GM21526 (cell line): ENCODE measurements around the gene SNRNP27.

Experiments
- ATAC-seq: cut with Tn5 transposase; IDR thresholded peaks from one replicate; pipeline ENCODE4 v1.9.1; 2021; ENCODE audit warnings: moderate library complexity; ENCODE audit not compliant: unreplicated experiment, low FRiP score

SNRNP27 gene

DNA sequence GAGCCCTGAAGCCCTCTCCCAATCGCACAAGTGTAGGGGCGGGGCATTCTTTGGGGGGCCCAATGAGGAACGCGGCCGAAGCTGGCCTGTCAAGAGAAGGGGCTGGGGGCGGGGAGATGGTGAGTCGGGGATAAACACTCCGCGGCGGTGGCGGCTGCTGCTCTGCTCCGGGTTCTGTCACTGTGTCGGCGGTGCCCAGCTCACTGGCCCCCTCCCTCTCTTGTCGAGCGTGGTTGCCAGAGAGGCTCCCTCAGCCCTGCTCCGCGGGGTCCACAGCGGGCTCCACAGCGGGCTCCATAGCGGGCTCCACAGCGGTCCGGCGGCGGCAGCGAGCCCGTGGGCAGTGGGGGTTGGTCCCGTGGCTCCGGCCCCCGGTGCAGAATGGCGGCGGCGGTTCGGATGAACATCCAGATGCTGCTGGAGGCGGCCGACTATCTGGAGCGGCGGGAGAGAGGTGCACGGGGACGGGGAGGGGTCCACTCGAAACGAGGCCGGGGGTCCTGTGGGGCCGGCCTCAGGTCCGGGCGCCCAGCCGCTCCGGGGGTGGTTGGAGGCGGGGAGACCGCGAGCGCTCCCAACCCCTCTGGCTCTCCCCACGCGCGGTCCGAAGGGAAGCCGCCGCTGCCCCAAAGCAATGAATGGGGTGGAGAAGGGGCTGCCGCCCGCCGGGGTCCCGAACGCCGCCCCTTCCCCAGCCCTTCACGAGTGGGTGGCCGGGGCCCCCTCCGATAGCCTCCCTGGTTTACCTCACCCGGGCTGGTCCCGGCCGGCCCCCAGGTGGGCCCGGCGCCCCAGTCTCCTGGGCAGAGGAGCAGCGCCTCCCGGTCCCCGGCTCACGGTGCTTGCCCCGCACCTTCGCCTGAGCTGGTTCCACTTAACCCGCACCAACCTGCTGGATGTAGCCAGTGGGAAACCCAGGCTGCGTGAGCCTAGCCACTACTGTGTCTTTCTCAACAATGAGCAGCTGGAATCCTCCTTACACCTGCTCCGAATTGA is 21.5 kb downstream of the SNRNP27 start, which contains the start of gene MXD1:
Gene MXD1, plus strand, starts transcription at position 160 of the 996 bp plus-strand sequence. Its CDS starts 222 bp downstream, at position 382.
- ATAC-seq = peak; percentile 1

DNA sequence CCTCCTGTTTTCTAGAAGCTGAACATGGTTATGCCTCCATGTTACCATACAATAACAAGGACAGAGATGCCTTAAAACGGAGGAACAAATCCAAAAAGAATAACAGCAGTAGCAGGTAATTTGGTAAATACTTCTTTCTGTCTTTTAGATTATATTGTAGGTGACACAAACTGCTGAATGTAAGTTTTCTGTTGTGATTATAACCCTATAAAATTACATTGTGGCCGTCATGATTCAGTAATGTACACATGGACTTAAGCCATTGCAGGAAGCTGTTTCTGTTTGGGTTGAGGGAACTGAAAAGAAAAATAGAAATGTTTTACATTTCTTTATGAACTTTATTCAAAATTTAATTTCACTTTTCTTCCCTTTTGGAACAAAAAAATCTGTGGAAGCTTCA is 22.4 kb downstream of the SNRNP27 start:
- ATAC-seq = no peak

DNA sequence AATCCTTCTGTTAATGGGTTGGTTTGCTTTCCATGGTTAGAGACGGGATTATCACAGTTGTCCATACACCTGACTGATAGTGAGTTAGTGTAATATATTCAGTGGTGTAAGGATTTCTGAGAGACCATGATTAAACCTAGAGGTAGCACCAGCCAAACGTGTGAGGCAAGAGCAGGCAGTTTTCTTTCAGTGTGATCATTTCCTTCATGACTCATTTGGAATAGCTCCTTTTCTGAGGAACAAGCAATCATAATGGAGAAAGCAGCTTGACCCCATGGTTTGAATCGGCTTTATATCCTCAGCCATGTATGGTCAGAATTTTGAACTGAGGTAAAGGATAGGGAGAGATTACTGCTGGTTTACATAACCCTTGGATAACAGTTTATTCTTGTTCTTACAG is 24.1 kb downstream of the SNRNP27 start:
- ATAC-seq = no peak

DNA sequence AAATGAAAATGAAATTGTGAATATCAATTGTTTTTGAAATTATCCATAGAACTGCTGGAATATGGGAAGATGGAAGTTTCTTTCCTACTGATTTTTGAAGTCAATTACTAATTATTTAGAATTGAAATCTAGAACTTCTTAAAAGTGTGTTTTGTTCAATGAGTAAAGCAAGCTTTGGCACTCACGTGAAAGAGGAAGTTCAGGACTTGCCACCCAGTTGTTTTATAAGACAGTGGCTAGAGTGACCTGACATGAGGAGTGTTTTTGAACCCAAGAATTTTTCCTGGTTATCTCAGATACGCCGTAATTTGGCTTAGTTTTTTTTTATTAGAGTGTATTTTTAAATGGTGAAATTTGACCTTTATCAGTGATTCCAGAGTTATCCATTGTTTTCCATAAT is 24.6 kb downstream of the SNRNP27 start:
- no peak for ATAC-seq

DNA sequence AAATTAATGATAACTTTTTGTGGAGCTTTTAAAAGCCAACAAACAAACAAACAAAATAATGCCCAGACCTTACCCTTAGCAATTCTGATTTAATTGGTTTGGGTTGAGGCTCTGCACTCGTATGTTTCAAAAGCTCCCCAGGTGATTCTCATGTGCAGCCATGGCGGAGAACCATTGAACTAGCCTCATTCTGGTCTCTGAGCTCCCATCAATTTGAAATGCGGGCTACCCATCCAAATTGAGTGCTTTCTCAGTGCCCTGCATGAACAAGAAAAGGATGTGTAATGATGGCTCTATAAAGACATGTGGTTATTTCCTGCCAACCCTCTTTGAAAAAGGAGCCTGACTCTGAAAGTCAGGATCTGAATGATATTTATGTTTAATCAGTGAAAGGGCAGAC is 29.4 kb downstream of the SNRNP27 start:
- ATAC-seq = no peak

DNA sequence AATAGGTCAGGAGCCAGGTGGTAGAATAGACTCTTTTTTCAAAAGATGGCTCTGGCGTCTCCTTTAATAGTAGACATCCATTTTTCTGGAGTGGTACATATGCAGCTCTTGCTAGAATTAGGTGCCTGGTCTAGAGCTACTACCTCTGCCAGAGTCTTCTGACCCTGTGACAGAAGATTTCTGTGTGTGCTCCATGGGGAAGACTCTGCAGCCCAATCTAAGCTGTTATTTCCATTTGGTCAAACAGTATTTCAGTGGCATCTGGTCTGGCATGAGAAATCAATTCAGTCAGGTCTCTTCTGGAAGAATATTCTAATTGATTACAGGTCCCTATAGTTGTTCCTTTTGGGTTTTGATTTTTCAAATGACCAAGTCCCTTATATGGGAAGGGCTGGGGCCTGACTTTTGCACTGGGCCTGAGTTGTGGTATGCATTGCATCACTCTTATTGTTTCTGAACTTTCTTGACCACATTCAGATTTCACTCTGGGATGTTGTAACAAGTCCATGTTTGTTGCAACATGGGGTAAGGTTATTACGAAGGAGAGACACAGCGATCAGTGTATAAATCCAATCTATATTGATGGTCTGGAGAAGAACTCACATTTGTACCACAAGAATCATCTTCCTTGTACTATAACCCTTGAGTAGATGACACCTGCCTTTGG is 33.2 kb downstream of the SNRNP27 start:
- no peak for ATAC-seq

DNA sequence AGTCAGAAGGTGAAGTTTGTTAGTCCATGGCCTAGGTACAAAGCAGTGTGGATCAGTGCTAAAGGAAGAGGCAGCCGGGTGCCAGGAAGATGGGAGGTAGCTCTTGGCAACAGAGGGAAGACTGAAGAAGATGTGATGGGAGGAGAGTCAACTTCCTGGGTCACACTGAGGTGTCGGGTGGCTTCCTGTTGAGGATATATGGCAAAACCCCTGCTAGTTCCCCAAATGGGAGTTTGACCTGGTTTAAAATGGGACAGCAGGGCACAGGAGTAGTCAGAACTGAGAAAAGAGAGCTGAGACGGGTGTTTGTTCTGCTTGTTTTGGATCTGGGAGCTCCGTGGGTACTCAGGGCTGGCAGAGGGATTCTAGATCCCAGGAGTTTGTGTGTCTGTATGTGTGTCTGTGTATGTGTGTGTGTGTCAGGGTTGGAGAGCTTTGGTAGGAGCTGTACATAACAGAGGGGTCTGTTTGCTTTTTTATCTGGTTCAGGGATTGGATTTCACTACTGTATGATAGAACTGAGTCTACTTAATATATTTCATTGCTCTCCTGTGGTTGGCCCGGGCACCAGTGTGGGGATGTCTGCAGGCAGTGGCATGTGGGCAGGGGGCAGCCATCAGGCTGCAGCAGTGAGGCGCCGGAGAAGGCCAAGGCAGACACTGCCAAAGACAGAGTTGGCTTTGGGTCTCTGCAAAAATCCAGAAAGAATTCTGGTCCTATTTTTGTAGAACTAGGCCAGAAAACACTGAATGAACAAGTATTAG is 38.3 kb downstream of the SNRNP27 start:
- ATAC-seq = no peak

DNA sequence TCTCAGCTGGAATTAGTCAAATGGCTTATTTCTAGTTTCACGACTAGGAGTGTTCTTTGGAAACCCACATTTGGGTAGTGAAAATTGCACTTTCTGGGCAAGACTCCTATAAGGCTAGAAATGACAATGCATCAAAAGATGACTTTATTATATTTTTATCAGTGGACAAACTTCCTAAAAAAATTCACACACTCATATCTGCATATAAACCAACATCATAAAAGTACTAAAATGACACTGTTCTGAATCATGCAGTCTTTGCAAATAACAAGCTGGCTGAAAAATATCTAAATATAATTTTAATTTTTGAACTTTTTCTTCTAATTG is 38.8 kb downstream of the SNRNP27 start:
- no peak for ATAC-seq

DNA sequence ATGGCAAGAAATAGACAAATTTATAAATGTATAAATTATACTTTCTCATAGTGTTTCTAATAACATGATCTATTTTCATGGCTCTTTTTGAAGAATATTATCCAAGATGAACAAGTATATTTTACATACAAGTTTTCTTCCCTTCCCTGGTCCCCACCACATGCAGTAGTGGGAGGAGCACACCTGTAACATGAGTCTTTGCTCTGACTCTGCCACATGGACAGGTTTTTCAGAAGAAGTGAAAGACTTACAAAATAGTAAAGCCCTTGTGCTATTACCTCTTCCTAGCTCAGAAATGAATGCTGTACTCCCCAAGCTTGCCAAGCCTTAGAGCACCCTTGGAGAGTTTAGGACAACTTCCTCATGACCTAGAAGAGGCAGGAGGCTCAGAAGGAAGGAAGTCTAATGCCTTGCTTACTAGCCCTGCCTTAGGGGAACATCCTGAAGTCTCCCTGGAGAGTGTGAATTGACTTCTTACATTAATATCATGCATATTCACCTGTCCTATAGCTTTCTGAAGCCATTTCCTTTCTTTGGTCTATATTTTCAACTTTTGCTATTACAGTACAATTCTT is 39.6 kb downstream of the SNRNP27 start:
- no peak for ATAC-seq

DNA sequence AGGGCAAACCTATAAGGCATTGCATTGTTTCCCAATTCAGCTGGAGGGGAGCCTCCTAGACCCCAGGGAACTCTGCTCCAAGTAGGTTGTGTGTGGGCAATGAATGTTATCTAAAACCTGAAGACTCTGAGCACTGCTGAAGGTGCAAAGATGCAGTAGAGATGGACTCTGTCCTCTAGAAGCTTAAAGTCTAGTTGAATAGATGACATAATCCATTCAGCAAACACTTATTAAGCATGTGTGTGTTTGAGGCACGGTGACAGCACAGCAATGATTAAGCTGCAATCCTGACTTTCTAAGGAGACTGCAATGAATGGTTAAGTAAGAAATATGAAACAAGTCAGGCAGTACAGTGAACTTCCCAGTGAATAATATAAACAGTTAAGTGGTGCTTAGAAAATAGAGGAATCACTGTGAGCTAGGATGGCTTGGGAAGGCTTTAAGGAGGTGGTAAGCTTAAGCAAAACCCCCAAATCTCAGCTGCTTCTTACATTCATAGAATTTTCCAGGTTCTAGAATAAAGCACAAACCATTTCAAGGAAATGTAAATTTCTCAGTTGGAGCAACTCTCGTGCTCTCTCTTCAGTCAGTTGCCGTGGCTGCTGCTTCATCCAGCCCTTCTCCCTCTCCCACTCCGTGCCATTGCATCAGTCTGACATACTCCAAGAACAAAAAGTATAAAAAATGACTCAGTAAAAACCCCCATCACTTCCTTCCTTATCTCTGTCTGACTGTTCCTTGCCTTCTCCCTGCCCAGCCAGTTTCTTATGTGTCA is 40.3 kb downstream of the SNRNP27 start:
- no peak for ATAC-seq

DNA sequence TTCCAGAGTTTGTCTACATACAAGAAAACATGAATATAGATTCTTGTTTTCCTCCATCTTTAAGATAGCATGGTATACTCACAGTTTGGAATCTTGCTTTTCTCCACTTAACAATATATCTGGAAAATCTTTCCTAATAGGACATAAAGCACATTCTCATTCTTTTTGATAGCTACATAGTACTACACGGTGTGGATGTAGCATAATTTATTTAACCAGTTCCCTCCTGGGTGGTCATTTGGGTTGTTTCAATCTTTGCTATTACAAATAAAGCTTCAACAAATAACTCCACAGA is 40.8 kb downstream of the SNRNP27 start:
- no peak for ATAC-seq

DNA sequence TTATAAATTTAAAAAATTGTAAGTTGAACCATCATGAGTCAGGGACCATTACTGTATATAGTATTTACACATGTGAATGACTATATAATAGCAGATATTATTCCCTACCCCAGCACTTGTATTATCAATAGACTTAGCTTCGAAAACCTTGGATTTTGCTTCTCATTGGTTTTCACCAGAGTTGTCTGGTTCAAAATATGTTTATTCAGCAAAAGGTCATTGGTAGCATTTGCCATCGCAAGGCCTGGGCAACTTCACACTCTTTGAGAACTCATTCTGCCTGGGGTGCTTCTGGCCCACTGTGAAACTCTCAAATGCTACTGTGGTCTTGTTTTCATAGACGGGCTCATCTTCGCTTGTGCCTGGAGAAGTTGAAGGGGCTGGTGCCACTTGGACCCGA is 41.3 kb downstream of the SNRNP27 start:
- no peak for ATAC-seq

DNA sequence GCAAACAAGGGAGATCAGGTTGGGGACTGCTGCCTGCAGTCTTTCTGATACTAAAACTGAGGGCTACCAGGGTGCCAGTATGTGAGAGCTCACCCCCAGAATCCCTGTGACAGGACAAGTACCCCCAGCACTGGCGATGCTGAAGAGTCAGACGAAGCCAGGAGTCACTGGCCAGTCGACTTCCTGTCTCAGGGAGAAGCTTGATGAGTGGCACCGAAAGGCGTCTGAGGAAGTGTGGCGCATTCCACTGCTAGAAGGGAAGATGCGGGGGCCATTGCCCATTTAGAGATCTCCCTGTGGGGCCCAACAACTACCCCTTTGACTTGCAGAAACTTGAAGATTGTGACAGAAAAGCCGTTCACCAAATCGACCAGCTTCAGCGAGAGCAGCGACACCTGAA is 43.1 kb downstream of the SNRNP27 start:
- no peak for ATAC-seq

DNA sequence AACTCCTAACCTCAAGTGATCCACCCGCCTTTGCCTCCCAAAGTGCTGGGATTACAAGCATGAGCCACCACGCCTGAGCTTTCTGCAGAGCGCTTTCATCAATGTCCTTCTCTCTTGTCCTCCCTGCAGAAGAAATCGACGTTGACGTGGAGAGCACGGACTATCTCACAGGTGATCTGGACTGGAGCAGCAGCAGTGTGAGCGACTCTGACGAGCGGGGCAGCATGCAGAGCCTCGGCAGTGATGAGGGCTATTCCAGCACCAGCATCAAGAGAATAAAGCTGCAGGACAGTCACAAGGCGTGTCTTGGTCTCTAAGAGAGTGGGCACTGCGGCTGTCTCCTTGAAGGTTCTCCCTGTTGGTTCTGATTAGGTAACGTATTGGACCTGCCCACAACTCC is 44.2 kb downstream of the SNRNP27 start:
- no peak for ATAC-seq

DNA sequence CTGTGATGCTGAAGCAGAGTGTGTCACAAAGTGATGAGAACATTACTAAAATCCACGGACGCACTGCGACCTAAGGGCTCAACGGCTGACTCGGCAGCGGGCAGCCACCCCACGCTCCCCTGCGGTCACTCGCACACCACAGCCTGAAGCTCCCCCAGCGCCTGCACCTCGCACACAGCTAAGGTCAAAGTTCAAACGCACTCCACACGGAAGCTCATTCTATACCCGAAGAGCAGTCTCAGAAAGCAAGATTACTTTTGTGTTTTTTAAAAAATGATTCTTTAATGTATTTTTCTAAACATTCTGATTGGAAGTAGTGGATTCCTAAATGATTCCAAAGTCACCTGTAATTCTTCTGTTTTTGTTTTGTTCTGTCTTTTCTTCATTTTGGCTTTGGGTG is 46.0 kb downstream of the SNRNP27 start:
- no peak for ATAC-seq

DNA sequence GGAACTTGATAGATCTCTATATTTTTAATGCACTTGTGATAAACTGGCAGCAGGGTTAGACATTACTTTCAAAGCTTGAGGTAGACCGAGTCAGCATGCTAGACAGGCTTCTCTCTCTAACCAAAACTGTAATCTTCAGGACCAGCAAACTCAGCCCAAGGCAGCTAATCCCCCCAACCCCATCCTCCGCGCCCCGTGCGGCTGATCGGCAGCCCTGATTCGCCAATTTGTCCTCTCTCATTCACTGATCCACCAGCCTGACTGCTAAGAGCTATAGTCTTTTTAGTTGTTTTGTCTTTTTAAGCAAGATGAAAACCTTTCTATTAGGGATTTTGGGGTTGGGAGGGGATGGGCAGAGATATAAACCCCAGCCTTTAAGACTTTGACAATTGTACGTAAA is 46.9 kb downstream of the SNRNP27 start:
- ATAC-seq = no peak

DNA sequence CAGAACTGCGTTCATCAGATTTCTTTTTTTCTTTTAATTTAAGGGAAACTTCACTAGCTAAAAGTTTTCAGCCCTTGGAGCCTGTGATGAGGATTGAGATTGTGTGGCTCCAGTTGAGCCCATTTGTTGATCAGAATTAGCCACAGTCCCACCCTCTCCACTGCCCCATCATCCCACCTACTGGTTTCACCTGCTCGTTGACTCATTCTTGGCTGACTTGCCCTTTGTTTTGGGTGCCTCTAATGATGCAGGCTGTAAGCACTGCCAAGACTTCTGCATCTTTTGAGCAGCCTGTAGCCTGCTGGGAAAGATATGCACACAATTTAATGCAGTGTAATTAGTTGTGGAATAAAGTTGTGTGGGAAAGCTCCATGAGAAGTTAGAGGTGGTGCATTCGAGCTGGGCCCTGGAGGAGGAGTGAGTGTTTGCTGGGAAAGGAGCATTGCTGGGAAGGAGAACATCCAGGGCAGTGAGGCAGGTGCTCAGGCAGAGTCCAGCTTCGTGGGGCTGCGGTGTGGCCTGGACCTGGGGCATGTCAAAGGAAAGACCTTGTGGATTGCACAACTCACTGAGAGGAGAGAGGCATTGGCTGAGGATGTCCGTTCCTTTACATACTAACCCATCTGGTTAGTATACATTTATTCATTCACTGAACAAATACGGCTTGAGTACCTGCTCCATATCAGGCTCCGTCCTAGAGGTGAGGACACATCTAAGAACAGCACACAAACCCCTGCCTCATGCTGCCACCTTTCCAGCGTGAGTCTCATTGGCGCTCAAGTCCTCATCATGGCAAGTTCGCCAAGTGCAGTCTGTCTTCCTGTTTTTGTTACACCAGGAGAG is 49.5 kb downstream of the SNRNP27 start:
- ATAC-seq = no peak

DNA sequence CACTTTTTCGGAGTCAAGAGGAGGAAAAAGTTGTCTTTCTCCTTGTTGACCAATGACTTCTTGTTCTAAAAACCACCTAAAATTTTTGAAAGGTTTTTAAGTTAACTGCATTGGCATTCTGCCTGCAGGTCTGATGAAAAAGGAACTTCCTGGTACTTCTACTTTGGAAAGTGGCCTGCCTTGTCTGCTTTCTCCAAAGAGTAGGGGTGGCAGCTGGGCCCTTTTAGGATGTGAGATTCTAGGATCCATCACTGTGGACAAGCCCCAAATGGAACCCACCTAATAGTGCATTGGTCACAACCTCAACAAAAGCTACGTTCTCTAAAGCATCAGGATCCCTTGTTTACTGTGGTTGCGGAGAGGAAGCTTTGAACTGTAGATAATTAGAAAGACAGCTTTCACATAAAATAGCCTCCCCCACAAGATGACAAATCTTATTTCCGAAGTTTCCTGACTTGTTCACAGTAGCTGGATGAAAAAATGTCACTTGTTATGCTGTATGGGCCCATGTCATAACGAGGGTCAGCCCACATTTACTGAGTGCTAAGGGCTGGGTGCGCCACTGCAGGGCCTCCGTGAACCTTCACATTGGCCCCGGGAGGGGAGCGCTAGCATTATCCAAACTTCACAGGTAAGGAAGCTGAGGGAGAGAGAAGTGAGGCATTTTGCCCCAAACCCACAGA is 50.2 kb downstream of the SNRNP27 start:
- no peak for ATAC-seq

DNA sequence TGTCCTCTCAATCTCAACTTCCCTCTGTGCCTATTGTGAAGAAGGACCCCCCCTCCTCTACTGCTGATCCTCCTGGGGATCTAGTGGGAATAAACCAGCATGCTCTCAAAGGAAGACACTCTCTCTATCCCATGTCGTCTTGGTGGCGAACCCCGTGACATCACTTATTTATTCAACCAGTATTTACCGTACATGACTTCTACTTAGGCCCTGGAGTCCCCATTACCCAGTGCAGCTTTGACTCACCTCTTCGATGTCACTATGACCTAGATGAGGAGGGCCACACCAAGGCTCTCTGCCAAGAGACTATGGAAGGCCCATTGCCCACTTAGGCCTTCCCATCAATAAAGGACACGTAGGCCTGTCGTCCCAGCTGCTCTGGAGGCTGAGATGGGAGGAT is 51.0 kb downstream of the SNRNP27 start:
- no peak for ATAC-seq
